GM18511 (cell line): ENCODE measurements around the gene GULP1.
"Not testable (repeated sequence)": the region's sequence is repeated elsewhere in the genome, so short reads cannot be mapped to it uniquely, and the experiment has no call there.

ENCODE experiments used
- ATAC-seq: cut with Tn5 transposase; IDR thresholded peaks from one replicate; pipeline ENCODE4 v1.9.1; 2021; ENCODE audit warnings: mild to moderate bottlenecking, moderate library complexity; ENCODE audit not compliant: unreplicated experiment

The GULP1 gene

GRCh38 chr2:188291617-188292347 is at the start of gene GULP1:
GULP1 (plus strand) TSS chr2:188291874; CDS start chr2:188477703, 185,829 bp downstream.
- ATAC-seq, result no peak

- ATAC-seq, result no peak
Measured at GRCh38 chr2:188243381-188243780, 48.3 kb upstream of the GULP1 start.

GRCh38 chr2:188244383-188244782 is 47.3 kb upstream of the GULP1 start:
- no peak for ATAC-seq

GRCh38 chr2:188245230-188245629 is 46.4 kb upstream of the GULP1 start:
- ATAC-seq, result no peak

- no peak for ATAC-seq
Measured at GRCh38 chr2:188248513-188248912, 43.2 kb upstream of the GULP1 start.

GRCh38 chr2:188251034-188251433 is 40.6 kb upstream of the GULP1 start:
- ATAC-seq, result no peak

GRCh38 chr2:188256420-188256819 is 35.3 kb upstream of the GULP1 start:
- no peak for ATAC-seq

GRCh38 chr2:188265315-188265714 is 26.4 kb upstream of the GULP1 start:
- no peak for ATAC-seq

GRCh38 chr2:188267776-188268175 is 23.9 kb upstream of the GULP1 start:
- no peak for ATAC-seq

GRCh38 chr2:188269004-188269403 is 22.7 kb upstream of the GULP1 start:
- no peak for ATAC-seq

- no peak for ATAC-seq
Measured at GRCh38 chr2:188272121-188272520, 19.6 kb upstream of the GULP1 start.

- no peak for ATAC-seq
Measured at GRCh38 chr2:188274274-188274673, 17.4 kb upstream of the GULP1 start.

- ATAC-seq, result no peak
Measured at GRCh38 chr2:188276255-188276654, 15.4 kb upstream of the GULP1 start.

GRCh38 chr2:188277786-188278185 is 13.9 kb upstream of the GULP1 start:
- no peak for ATAC-seq

GRCh38 chr2:188278388-188279092 is 13.1 kb upstream of the GULP1 start:
- no peak for ATAC-seq

- no peak for ATAC-seq
Measured at GRCh38 chr2:188279093-188279445, 12.6 kb upstream of the GULP1 start.

- no peak for ATAC-seq
Measured at GRCh38 chr2:188280811-188281222, 10.9 kb upstream of the GULP1 start.

GRCh38 chr2:188282907-188283306 is 8.8 kb upstream of the GULP1 start:
- no peak for ATAC-seq

GRCh38 chr2:188284251-188284650 is 7.4 kb upstream of the GULP1 start:
- not testable (repeated sequence) for ATAC-seq

- no peak for ATAC-seq
Measured at GRCh38 chr2:188285049-188285448, 6.6 kb upstream of the GULP1 start.

GRCh38 chr2:188285774-188286173 is 5.9 kb upstream of the GULP1 start:
- no peak for ATAC-seq

- ATAC-seq, result no peak
Measured at GRCh38 chr2:188291142-188291616, 495 bp upstream of the GULP1 start.
